Heart right ventricle (tissue), 16 donors: ENCODE results near the gene HKDC1. TPM values are rescaled to one million over a fixed set of nuclear protein-coding genes. Genes with fewer than 3 reads are reported as not detected.
"Not testable (repeated sequence)": the region's sequence is repeated elsewhere in the genome, so short reads cannot be mapped to it uniquely, and the experiment has no call there.

Experiments
- ATAC-seq, 8 donors: fragments of 200-7000 bp; cut with Tn5 transposase; one replicate each; pipeline ENCODE4 v1.9.1; 2020; ENCODE audit warnings: mild to moderate bottlenecking in 8 of 8, moderate library complexity in 8 of 8, moderate number of reproducible peaks in 1 of 8
- DNase-seq, 2 donors: peaks; one replicate each; pipeline ENCODE4 v3.0.0-alpha.2; 2020
- H3K27ac ChIP-seq, 10 donors: fragments of 200-600 bp; sonication (generic) in 2 of 10; one replicate each; pipeline versions ENCODE4 v1.5.0 to v1.8.0; 2020 to 2022; ENCODE audit warnings: mild to moderate bottlenecking in 3 of 10
- H3K27me3 ChIP-seq, 7 donors: fragments of 200-600 bp; one replicate each; pipeline ENCODE4 v1.8.0; 2021 to 2022; ENCODE audit warnings: mild to moderate bottlenecking in 2 of 7
- H3K36me3 ChIP-seq, 9 donors: fragments of 200-600 bp; sonication (generic) in 1 of 9; one replicate each; pipeline versions ENCODE4 v1.5.0 to v1.8.0; 2020 to 2022; ENCODE audit warnings: mild to moderate bottlenecking in 2 of 9
- H3K4me1 ChIP-seq, 9 donors: fragments of 200-600 bp; sonication (generic) in 1 of 9; one replicate each; pipeline versions ENCODE4 v1.5.0 to v1.8.0; 2020 to 2022; ENCODE audit warnings: mild to moderate bottlenecking in 4 of 9
- H3K4me3 ChIP-seq, 10 donors: fragments of 200-600 bp; sonication (generic) in 2 of 10; one replicate each; pipeline versions ENCODE4 v1.5.0 to v1.8.0; 2020 to 2022; ENCODE audit warnings: mild to moderate bottlenecking in 7 of 10, moderate library complexity in 2 of 10
- H3K9me3 ChIP-seq, 11 donors: fragments of 200-600 bp in 10 of 11; sonication (generic) in 2 of 11; one replicate each; pipeline versions ENCODE4 v1.5.0 to v1.8.0; 2013 to 2022; ENCODE audit warnings: mild to moderate bottlenecking in 2 of 11, control low read depth in 1 of 11, moderate library complexity in 1 of 11
- CTCF ChIP-seq, 9 donors: fragments of 200-600 bp; sonication (generic) in 2 of 9; IDR thresholded peaks; one replicate each; pipeline versions ENCODE4 v1.5.0 to v1.8.0; 2021 to 2022; ENCODE audit warnings: antibody characterized with exemption in 9 of 9, mild to moderate bottlenecking in 5 of 9, moderate library complexity in 1 of 9
- WGBS, 2 donors: extraction: QIAGEN DNeasy Blood & Tissue Kit; methylation state at CpG; one replicate each; pipeline ENCODE4 v1.1.7; 2013; ENCODE audit warnings: inconsistent platforms in 1 of 2; 5-methylcytosine and 5-hydroxymethylcytosine counted together
- intact Hi-C, 10 donors: fragments of 100-400 bp; cut with DNase I; formaldehyde crosslinking; loops; one replicate each; pipeline versions ENCODE4 v1.11.1 to v1.14.2; 2022
- polyA plus RNA-seq, 2 donors: library from polyadenylated mRNA; stranded (reverse); fragments of 200-250 nt; gene quantifications; one replicate each; pipeline ENCODE4 v1.2.3, GENCODE V29; 2013
- total RNA-seq, 10 donors: library from RNA; stranded (reverse); fragmentation: NEBNext Ultra II Directional in 3 of 10; extraction: Animal tissue kit (Norgen Biotek cat#: 25700) in 3 of 10; gene quantifications; one replicate each; pipeline versions ENCODE4 v1.2.1 to v1.2.4, GENCODE V29; 2021 to 2023
- donor health status: Arrhythmogenic right ventricular cardiomyopathy.
- donor health status: ischemic (EF 13 %, LVEDD 7.1; RV severe dilation, severe dysfunction).
- donor health status: healthy with polysubstance abuse.
- donor health status: DM: no; HTN: yes; CAD: no.
- donor health status: DM: no; HTN: no; CAD: no.
- donor health status: ischemic (EF 25% LVEDD 6.9; RV normal size, moderate dysfunction).
- donor health status: ischemic (EF 25% LVEDD 5.7; RV mildly dilated, moderate dysfunction).
- donor health status: healthy.
- donor health status: DM: yes; HTN: yes; CAD: no.
- donor health status: Ischemic cardiomyopathy.
- donor health status: ischemic (EF 35%, LVEDD 5.7; RV mildly dilated, moderate dysfunction).
- donor health status: nonischemic (EF 11% LVEDD 7.7; RV severe dilation, severe dysfunction).
- donor health status: DM: yes; HTN: yes; CAD: no.
- donor health status: PGD.
- donor health status: ischemic (EF 29% LVEDD 5.4; RV normal size, mild dysfunction).
- donor health status: nonischemic (EF 23%, LVEDD 6.1; RV moderate dilation, normal function).

The HKDC1 gene
- total and polyA plus RNA-seq, 12 donors: 0.03 to 0.07 TPM; not detected in 10

- intact Hi-C loops: loop anchor here in 2 of 10 donors (10.0 kb wide), 1 partner anchor 55 kb away; no protein-coding TSS in a partner anchor
Measured at GRCh38 chr10:69250041-69250440, 29.9 kb downstream of the HKDC1 start.

GRCh38 chr10:69251417-69251816 is 31.3 kb downstream of the HKDC1 start:
- not testable (repeated sequence) for H3K27me3 ChIP-seq, DNase-seq, H3K36me3 ChIP-seq, H3K4me1 ChIP-seq, ATAC-seq, H3K4me3 ChIP-seq, H3K27ac ChIP-seq
- intact Hi-C loops: loop anchor here in 2 of 10 donors (10.0 kb wide), 1 partner anchor 53 kb away; no protein-coding TSS in a partner anchor
- peaks cover 0 to 11% (median 0%) of the 10 kb centered on the region in 11 donors for H3K9me3 ChIP-seq
- 97% methylated on average over 2 of the region's 2 CpGs for WGBS, 2 donors

More at GRCh38 chr10:69250041-69250440, 29.9 kb downstream of the HKDC1 start:
- Histone ChIP-seq H3K27ac (no peak overlapping the region), H3K36me3 (no peaks in the 10 kb centered on the region), H3K4me1 (no peaks in the 10 kb centered on the region), H3K27me3 (no peaks in the 10 kb centered on the region), H3K4me3 (no peak overlapping the region), H3K9me3 (peaks cover 0 to 11% (median 0%) of the 10 kb centered on the region in 11 donors)
- 94 to 95% methylated on average over 14 of the region's 14 CpGs for WGBS, 2 donors
- DNase-seq (no peak), ATAC-seq (no peak)
- no peak for TF ChIP-seq CTCF (IDR thresholded peaks at IDR 0.05)

GRCh38 chr10:69253171-69253570 is 33.0 kb downstream of the HKDC1 start:
- H3K4me1 ChIP-seq: no peaks in the 10 kb centered on the region
- H3K27me3 ChIP-seq: no peaks in the 10 kb centered on the region
- H3K9me3 ChIP-seq: peaks cover 0 to 11% (median 0%) of the 10 kb centered on the region in 11 donors
- intact Hi-C loops: loop anchor here in 2 of 10 donors (10.0 kb wide), 1 partner anchor 52 kb away; no protein-coding TSS in a partner anchor
- H3K27ac ChIP-seq: no peak overlapping the region
- WGBS, 2 donors: 80% methylated on average over 3 of the region's 3 CpGs
- TF ChIP-seq CTCF (IDR thresholded peaks at IDR 0.05): no peak
- DNase-seq (no peak), ATAC-seq (peak in 1 of 8 donors; percentile 70)
- no peak overlapping the region for H3K4me3 ChIP-seq
- H3K36me3 ChIP-seq: no peaks in the 10 kb centered on the region

GRCh38 chr10:69254877-69255276 is 34.7 kb downstream of the HKDC1 start:
- no peaks in the 10 kb centered on the region for H3K4me1 ChIP-seq
- H3K4me3 ChIP-seq: no peak overlapping the region
- H3K27me3 ChIP-seq: no peaks in the 10 kb centered on the region
- ATAC-seq (peak in 1 of 8 donors; percentile 33), DNase-seq (no peak)
- H3K27ac ChIP-seq: no peak overlapping the region
- no peak for TF ChIP-seq CTCF (IDR thresholded peaks at IDR 0.05)
- peaks cover 0 to 11% (median 0%) of the 10 kb centered on the region in 11 donors for H3K9me3 ChIP-seq
- intact Hi-C loops: loop anchor here in 2 of 10 donors (10.0 kb wide), 1 partner anchor 50 kb away; no protein-coding TSS in a partner anchor
- no peaks in the 10 kb centered on the region for H3K36me3 ChIP-seq
- 63 to 75% methylated on average over 7 of the region's 7 CpGs for WGBS, 2 donors

GRCh38 chr10:69259547-69260243 is 39.6 kb downstream of the HKDC1 start:
- no peak for TF ChIP-seq CTCF (IDR thresholded peaks at IDR 0.05)
- Histone ChIP-seq H3K36me3 (no peaks in the 10 kb centered on the region), H3K27ac (no peak overlapping the region), H3K4me1 (peaks cover 0 to 8% (median 0%) of the 10 kb centered on the region in 9 donors), H3K9me3 (no peaks in the 10 kb centered on the region), H3K4me3 (no peak overlapping the region), H3K27me3 (no peaks in the 10 kb centered on the region)
- DNase-seq: no peak
- ATAC-seq: no peak
- intact Hi-C loops: loop anchor here in 2 of 10 donors (10.0 kb wide), 1 partner anchor 45 kb away; no protein-coding TSS in a partner anchor
- WGBS, 2 donors: 80 to 87% methylated on average over 3 of the region's 3 CpGs
